Mucosa of descending colon (tissue), 3 donors: ENCODE results near the gene LRP1. TPM values are rescaled to one million over a fixed set of nuclear protein-coding genes. Genes with fewer than 3 reads are reported as not detected.

ENCODE experiments used
- ATAC-seq: fragments of 200-7000 bp; cut with Tn5 transposase; one replicate; pipeline ENCODE4 v1.9.1; 2020; ENCODE audit warnings: mild to moderate bottlenecking, moderate library complexity
- DNase-seq, 3 donors: peaks; one replicate each; pipeline ENCODE4 v3.0.0-alpha.2; 2020
- H3K36me3 ChIP-seq: fragments of 200-600 bp; one replicate; pipeline ENCODE4 v1.8.0; 2021; ENCODE audit warnings: low read depth, mild to moderate bottlenecking
- H3K4me1 ChIP-seq: fragments of 200-600 bp; one replicate; pipeline ENCODE4 v1.8.0; 2021; ENCODE audit warnings: low read depth, mild to moderate bottlenecking
- H3K4me3 ChIP-seq: fragments of 200-600 bp; one replicate; pipeline ENCODE4 v1.8.0; 2021; ENCODE audit warnings: mild to moderate bottlenecking
- H3K9me3 ChIP-seq: fragments of 200-600 bp; one replicate; pipeline ENCODE4 v1.8.0; 2021; ENCODE audit warnings: mild to moderate bottlenecking
- CTCF ChIP-seq: fragments of 200-600 bp; IDR thresholded peaks from one replicate; pipeline ENCODE4 v1.8.0; 2022; ENCODE audit warnings: antibody characterized with exemption, mild to moderate bottlenecking
- intact Hi-C, 2 donors: fragments of 100-400 bp; cut with DNase I in 1 of 2; cut with micrococcal nuclease in 1 of 2; formaldehyde crosslinking; loops; one replicate each; pipeline versions ENCODE4 v1.11.0 to v1.11.1; 2022; cut with DNase I, micrococcal nuclease
- total RNA-seq, 3 donors: library from RNA; stranded (reverse); fragmentation: NEBNext Ultra II Directional in 2 of 3; extraction: Animal tissue kit (Norgen Biotek cat#: 25700) in 2 of 3; gene quantifications; one replicate each; pipeline versions ENCODE4 v1.2.1 to v1.2.4, GENCODE V29; 2021 to 2023
- donor health status: DM: no; HTN: no; CAD: no; lungs with moderate emphysema.
- donor health status: DM: no; HTN: no; CAD: no.
- donor health status: DM: no; HTN: yes; CAD: no.

The LRP1 gene
- total RNA-seq, 3 donors from 2014 or later = 128 to 223 (median 148) TPM

DNA sequence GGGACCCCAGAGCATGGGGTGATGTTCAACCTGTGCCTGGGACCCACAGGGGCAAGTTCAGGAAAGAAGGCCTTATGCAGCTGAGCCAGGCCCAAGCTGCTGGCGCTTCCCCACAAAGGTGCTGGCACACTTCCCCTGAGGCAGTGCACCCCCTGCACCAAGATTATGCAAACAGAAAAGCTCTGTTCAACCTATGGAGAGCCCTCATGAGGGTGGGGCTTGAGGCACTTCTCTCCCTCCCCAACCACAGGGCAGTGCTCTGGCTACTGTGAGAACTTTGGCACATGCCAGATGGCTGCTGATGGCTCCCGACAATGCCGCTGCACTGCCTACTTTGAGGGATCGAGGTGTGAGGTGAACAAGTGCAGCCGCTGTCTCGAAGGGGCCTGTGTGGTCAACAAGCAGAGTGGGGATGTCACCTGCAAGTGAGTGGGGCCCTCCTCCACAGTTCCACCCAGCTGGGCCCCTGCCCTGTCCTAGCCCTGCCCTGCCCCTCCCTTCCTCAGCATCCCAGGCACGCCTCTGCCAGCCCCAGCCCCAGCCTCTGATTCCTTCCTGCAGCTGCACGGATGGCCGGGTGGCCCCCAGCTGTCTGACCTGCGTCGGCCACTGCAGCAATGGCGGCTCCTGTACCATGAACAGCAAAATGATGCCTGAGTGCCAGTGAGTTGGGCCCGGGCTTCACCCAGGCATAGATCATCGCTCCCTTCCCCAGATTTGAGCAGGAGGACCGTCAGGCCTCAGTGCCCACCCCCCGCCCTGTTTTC is 82.8 kb downstream of the LRP1 start:
- H3K9me3 ChIP-seq = no peaks in the 10 kb centered on the region
- intact Hi-C loops = no loop called here
- no peak for TF ChIP-seq CTCF
- ATAC-seq = no peak
- no peaks in the 10 kb centered on the region for H3K36me3 ChIP-seq
- DNase-seq = no peak
- peaks cover 8% of the 10 kb centered on the region for H3K4me1 ChIP-seq
- no peak overlapping the region for H3K4me3 ChIP-seq

DNA sequence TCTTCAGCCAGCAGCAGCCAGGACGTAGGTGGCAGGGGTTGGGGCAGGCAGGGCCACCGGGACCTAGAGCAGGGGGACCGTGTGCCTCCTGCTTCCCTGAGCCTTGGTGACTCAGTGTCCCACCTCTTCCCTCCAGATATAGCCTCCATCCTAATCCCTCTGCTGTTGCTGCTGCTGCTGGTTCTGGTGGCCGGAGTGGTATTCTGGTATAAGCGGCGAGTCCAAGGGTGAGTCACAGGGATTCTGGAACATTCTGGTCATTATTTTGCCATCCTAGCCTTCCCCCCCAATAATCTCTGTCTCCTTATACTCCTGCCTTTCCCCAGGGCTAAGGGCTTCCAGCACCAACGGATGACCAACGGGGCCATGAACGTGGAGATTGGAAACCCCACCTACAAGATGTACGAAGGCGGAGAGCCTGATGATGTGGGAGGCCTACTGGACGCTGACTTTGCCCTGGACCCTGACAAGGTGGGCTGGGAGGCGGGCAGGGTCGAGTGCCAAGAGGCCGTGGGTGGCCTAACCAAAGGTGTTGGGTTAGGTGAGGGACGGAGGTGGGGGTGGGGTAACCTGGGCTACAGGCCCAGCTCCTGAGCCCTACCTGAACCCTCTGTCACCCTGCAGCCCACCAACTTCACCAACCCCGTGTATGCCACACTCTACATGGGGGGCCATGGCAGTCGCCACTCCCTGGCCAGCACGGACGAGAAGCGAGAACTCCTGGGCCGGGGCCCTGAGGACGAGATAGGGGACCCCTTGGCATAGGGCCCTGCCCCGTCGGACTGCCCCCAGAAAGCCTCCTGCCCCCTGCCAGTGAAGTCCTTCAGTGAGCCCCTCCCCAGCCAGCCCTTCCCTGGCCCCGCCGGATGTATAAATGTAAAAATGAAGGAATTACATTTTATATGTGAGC is 83.8 kb downstream of the LRP1 start:
- no peaks in the 10 kb centered on the region for H3K9me3 ChIP-seq
- intact Hi-C loops = no loop called here
- ATAC-seq (no peak), DNase-seq (peak in 1 of 3 donors; percentile 53)
- no peak overlapping the region for H3K4me3 ChIP-seq
- TF ChIP-seq CTCF = no peak
- H3K36me3 ChIP-seq = no peaks in the 10 kb centered on the region
- H3K4me1 ChIP-seq = peaks cover 15% of the 10 kb centered on the region

DNA sequence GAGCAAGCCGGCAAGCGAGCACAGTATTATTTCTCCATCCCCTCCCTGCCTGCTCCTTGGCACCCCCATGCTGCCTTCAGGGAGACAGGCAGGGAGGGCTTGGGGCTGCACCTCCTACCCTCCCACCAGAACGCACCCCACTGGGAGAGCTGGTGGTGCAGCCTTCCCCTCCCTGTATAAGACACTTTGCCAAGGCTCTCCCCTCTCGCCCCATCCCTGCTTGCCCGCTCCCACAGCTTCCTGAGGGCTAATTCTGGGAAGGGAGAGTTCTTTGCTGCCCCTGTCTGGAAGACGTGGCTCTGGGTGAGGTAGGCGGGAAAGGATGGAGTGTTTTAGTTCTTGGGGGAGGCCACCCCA is 84.4 kb downstream of the LRP1 start:
- no peak overlapping the region for H3K4me3 ChIP-seq
- TF ChIP-seq CTCF = no peak
- ATAC-seq = no peak
- peaks cover 19% of the 10 kb centered on the region for H3K4me1 ChIP-seq
- no peak for DNase-seq
- intact Hi-C loops = no loop called here
- H3K9me3 ChIP-seq = no peaks in the 10 kb centered on the region
- no peaks in the 10 kb centered on the region for H3K36me3 ChIP-seq

- peaks cover 19% of the 10 kb centered on the region for H3K4me1 ChIP-seq
- H3K36me3 ChIP-seq = no peaks in the 10 kb centered on the region
- ATAC-seq (peak; percentile 84), DNase-seq (peak; percentile 87 to 92 (median 91))
- no peaks in the 10 kb centered on the region for H3K9me3 ChIP-seq
- intact Hi-C loops = no loop called here
- TF ChIP-seq CTCF = peak; percentile 99
- H3K4me3 ChIP-seq = no peak overlapping the region
These were observed 84.9 kb downstream of the LRP1 start for GRCh38 chr12:57213058-57213715.

DNA sequence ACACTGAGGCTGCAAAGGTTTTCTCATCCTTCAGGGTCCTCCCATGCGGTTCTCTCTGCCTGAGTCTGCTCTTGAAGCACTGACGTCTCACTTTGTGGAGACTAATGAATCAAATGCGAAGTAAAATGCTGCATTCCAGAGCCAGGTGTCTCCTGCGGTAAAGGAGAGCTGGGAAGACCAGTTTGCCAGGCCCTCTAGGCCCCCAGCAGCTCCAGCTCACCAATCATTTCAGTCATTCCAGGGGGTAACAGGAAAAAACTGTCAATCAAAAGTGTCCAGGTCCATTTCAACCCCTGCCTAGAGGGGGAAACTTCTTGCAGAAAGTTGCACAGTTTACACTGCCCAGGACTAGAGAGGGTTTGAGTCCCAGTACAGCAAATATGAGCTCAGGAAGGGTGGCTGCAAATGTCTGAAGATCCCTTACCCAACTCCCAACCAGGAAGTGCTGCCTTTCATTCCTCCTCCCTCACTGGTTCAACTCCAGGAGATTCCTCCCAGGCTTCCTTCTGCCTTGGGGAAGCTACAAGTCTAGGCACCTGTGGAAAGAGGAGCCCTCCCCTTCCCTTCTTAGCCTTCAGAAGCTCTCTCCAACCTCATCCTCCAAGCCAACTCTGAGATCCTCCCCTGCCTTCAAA is 85.6 kb downstream of the LRP1 start:
- DNase-seq = no peak
- Histone ChIP-seq H3K4me3 (no peak overlapping the region), H3K9me3 (no peaks in the 10 kb centered on the region), H3K36me3 (no peaks in the 10 kb centered on the region), H3K4me1 (peaks cover 19% of the 10 kb centered on the region)
- ATAC-seq = peak; percentile 3
- no peak for TF ChIP-seq CTCF
- intact Hi-C loops = no loop called here
